Tibial nerve (tissue), 4 donors: ENCODE results near the gene CRTC3.

Experiments used
- CTCF ChIP-seq, 5 experiments: fragments of 200-600 bp in 3 of 5; fragments of 450-650 bp in 2 of 5; sonication (generic) in 3 of 5; IDR thresholded peaks; one replicate each; pipeline ENCODE4 v1.5.1; 2016 to 2019; ENCODE audit warnings: antibody characterized with exemption in 5 of 5, mild to moderate bottlenecking in 3 of 5, moderate library complexity in 2 of 5
- EP300 ChIP-seq, 2 donors: sonication (generic); formaldehyde crosslinking; IDR thresholded peaks; one replicate each; pipeline ENCODE4 v1.6.1; 2017; ENCODE audit warnings: antibody characterized with exemption in 2 of 2, mild to moderate bottlenecking in 1 of 2
- POLR2A ChIP-seq, 2 donors: fragments of 450-650 bp; IDR thresholded peaks; one replicate each; pipeline ENCODE4 v1.6.1; 2017; ENCODE audit warnings: antibody characterized with exemption in 2 of 2, mild to moderate bottlenecking in 2 of 2, moderate library complexity in 2 of 2

GRCh38 chr15:90580946-90581345, 51.2 kb downstream of the CRTC3 start:
- TF ChIP-seq CTCF (IDR thresholded peaks at IDR 0.05) (no peak), POLR2A (IDR thresholded peaks at IDR 0.05) (no peak), EP300 (IDR thresholded peaks at IDR 0.05) (no peak)
